ENCODE data around the gene ZMYND12.

DNA sequence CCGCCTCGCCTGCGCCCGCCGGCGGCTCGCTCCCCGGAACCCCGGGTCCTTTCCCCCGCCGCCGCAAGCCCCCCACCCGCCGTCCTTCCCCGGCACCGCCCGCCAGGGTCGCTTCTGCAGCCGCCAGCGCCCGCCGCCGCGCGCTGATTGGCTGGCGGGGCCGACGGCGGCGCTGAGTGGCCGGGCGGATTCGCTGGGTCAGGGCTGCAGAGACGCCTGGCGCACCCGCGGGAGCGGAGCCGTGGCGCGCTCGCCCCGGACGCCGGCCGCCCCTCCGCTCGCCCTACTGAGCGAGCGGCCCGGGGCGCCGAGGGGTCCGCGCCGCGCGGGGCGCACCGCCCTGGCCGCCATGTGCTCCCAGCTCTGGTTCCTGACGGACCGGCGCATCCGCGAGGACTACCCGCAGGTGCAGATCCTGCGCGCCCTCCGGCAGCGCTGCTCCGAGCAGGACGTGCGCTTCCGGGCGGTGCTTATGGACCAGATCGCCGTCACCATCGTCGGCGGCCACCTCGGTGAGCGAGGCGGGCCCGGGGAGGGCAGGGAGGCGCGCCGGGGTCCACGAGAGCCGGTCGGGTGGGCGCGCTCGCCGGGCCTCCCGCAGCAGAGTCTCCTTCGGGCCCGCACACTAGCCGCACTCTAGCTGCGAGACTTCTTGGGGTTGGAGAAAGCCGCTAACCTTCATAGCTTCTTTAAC is 75.1 kb downstream of the ZMYND12 start, which contains the start of gene RIMKLA:
- TF ChIP-seq, protein P1, sequence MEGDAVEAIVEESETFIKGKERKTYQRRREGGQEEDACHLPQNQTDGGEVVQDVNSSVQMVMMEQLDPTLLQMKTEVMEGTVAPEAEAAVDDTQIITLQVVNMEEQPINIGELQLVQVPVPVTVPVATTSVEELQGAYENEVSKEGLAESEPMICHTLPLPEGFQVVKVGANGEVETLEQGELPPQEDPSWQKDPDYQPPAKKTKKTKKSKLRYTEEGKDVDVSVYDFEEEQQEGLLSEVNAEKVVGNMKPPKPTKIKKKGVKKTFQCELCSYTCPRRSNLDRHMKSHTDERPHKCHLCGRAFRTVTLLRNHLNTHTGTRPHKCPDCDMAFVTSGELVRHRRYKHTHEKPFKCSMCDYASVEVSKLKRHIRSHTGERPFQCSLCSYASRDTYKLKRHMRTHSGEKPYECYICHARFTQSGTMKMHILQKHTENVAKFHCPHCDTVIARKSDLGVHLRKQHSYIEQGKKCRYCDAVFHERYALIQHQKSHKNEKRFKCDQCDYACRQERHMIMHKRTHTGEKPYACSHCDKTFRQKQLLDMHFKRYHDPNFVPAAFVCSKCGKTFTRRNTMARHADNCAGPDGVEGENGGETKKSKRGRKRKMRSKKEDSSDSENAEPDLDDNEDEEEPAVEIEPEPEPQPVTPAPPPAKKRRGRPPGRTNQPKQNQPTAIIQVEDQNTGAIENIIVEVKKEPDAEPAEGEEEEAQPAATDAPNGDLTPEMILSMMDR (IDR thresholded peaks at IDR 0.05), result no peak
- TF ChIP-seq POLR2A (IDR thresholded peaks at IDR 0.05) (no peak), EP300 (IDR thresholded peaks at IDR 0.05) (no peak)

Data from ovary (tissue), 3 donors.